KOPT-K1 (cell line): ENCODE data around the gene SH3RF2.

Source experiments
- H3K27ac ChIP-seq: fragments of 200-600 bp; sonication (generic); 2 replicates; pipeline ENCODE4 v1.5.1; 2016; ENCODE audit warnings: antibody characterized with exemption, mild to moderate bottlenecking, low read depth, low read length; ENCODE audit not compliant: poor library complexity, severe bottlenecking
- H3K36me3 ChIP-seq: fragments of 200-600 bp; sonication (generic); 2 replicates; pipeline ENCODE4 v1.5.1; 2017; ENCODE audit warnings: antibody characterized with exemption, mild to moderate bottlenecking, low read length, moderate library complexity; ENCODE audit not compliant: insufficient read depth
- H3K9me3 ChIP-seq: fragments of 200-600 bp; sonication (generic); 2 replicates; pipeline ENCODE4 v1.5.1; 2017; ENCODE audit warnings: antibody characterized with exemption, low read length, mild to moderate bottlenecking; ENCODE audit not compliant: insufficient read depth, poor library complexity, severe bottlenecking

SH3RF2 gene

DNA sequence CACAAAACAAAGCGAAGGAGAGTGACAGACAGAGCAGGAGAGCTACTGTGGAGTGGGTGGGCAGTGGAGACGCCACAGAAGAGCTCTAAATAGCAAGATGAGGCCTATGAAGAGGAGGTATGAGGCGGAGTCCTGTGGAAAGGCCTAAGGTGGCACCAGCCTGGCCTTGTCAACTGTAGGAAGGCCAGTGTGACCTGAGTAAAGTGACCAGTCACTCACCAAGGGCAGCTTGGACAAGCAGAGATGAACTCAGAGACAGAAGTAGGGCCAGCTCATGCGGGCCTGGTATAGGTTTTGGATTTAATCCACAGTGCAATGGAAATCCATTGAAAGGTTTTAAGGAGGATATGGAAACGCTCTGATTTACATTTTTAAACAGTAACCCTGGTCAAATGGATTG lies 23.8 kb upstream of the SH3RF2 start:
- H3K9me3 ChIP-seq = no peaks in the 10 kb centered on the region
- H3K27ac ChIP-seq = no peak overlapping the region
- no peaks in the 10 kb centered on the region for H3K36me3 ChIP-seq

DNA sequence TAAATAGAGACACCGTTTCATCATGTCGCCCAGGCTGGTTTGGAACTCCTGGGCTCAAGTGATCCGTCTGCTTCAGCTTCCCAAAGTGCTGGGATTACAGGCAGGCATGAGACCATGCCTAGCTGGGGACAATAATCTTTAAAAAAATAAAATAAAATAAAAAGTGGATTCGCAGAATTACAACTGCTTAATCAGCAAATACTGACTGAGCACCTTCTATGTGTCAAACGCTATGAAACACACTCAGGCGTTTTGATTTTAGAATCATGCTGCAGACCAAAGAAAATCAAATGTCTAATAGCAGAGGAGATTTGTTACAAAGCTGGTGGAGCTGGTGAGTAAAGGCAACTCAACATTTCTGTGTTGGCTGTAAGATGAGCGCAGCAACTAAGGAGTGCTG lies 22.7 kb upstream of the SH3RF2 start:
- Histone ChIP-seq H3K9me3 (no peaks in the 10 kb centered on the region), H3K36me3 (no peaks in the 10 kb centered on the region), H3K27ac (no peak overlapping the region)

DNA sequence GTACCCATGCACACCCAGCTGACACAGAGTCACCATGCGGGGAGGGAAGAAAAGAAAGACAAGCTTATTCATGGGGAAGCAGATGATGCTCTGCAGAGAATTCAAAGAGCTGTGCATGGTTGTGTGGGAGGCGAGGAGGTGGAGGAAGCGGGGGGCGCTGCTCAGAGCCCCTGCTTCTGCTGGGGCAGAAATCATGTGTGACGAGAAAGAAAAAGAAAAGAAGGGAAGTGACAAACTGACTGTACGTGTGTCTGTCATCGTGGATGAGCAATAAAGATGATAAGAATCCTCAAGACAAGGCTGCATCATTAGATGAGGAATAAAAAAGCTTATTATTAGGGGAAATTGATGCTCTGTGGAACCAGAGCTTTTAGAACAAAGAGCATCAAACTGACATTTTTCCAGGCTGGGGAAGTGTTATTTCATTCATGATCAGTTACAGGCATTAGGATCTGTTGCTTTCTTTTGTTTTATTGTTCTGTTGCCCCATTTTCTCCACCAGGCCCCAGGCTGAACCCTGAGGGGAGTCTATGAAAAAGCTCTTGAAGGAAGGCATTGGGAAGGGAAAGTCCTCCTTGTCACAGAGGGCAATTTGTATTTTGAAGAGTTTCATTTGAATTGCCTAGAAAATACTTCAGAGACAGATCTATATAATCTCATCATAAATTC lies 20.3 kb upstream of the SH3RF2 start:
- Histone ChIP-seq H3K9me3 (no peaks in the 10 kb centered on the region), H3K36me3 (no peaks in the 10 kb centered on the region), H3K27ac (no peak overlapping the region)

DNA sequence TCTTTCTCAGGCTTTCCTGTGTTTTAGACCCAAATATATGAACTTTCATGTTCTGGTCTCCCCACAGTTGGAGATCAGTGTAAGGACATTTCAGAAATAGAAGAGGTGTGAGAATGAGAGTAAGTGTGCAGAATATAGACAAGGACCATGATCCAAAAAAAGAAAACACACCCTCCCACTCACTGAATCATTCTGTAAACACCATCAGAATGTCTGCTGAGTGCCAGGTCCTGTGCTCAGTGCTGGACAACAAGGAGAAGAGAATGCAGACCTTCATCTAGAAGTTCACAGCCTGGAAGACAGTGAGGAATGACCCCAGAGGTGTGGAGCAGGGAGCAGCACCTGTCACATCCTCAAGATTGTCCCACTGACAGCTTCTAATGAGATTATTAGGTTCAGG lies 19.1 kb upstream of the SH3RF2 start:
- H3K27ac ChIP-seq = no peak overlapping the region
- no peaks in the 10 kb centered on the region for H3K36me3 ChIP-seq
- H3K9me3 ChIP-seq = no peaks in the 10 kb centered on the region

DNA sequence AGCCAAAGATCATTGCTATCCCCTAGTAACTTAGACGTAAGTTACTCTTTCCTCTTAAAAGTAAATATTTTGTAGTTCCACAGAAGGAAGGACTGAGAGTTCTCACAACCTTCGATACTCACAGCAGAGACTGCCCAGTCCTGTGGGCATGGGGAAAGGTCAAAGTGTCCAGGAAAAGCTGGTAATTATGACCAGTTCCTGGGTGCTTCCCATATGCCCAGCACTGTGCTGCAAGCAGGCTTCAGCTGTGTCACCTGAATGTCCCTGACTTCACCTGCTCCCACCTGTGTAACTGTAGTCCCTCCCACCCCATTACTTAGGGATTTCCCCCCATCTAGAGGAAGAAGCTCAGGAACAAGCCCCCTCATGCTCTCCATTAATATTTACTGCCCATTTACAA lies 18.0 kb upstream of the SH3RF2 start:
- no peaks in the 10 kb centered on the region for H3K9me3 ChIP-seq
- no peaks in the 10 kb centered on the region for H3K36me3 ChIP-seq
- H3K27ac ChIP-seq = no peak overlapping the region

DNA sequence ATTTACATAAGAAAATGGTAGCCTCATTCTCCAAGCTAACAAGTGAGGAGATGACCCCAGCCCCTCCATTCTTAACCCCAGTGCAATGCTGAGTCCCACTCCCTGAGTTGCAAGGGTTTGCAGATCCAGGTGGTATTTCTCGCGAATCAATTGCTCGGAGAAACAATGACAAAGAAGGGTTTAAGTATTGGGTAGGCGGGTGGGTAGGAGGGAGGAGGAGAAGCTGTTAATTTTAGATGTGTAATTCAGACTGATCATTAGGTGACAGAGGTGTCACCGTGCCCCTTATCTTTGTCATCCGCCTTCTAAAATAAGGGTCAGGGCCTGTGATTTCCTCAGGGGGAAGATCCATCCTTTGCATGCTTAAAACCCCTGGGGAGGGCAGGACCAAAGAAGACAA lies 17.0 kb upstream of the SH3RF2 start:
- H3K36me3 ChIP-seq = no peaks in the 10 kb centered on the region

DNA sequence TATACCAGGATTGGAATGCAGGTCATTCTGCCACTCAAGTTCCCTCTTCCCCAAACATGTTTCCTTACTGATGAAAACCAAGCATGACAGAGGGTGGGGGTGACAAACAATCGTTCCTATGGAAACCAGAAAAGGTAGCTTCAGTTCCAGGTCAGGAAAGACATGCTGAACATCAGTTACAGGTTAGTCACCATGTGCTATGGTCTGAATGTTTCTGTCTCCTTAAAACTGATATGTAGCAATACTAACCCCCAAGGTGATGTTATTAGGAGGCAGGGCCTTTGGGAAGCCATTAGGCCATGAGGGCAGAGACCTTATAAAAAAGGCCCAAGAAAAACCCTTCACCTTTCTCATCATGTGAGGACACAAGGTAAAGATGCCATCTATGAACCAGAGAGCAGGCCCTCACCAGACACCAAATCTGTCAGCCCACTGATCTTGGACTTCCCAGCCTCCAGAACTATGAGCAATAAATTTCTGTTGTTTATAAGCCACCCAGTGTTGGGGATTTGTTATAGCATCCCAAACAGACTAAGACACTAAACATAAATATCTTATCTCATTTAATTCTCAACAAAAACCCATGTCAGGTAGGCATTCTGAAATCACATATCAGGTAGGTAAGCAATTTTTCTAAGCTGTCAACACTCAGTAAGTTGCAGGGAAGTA lies 15.7 kb upstream of the SH3RF2 start:
- Histone ChIP-seq H3K9me3 (no peaks in the 10 kb centered on the region), H3K27ac (no peak overlapping the region), H3K36me3 (no peaks in the 10 kb centered on the region)

More for the DNA sequence above, 17.0 kb upstream of the SH3RF2 start:
- H3K27ac ChIP-seq = no peak overlapping the region
- H3K9me3 ChIP-seq = no peaks in the 10 kb centered on the region

DNA sequence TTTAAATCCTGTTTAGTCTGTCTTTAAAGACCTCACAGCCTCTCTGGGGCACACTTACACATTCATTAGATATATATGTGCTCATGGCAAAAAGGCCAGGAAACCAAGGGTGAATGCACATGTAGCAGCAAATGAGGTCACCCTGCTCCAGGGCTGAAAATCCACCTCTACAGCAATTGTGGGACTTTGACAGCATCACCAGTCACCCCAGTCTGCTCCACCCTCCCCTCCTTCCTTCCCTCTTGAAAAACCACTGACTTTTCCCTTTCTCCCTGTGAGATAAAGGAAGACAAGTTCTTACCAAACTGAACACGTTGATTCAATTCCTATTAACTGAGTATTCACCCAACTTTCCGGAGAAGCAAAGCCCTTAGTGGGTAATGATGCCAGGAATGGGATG lies 15.2 kb upstream of the SH3RF2 start:
- H3K27ac ChIP-seq = no peak overlapping the region
- H3K9me3 ChIP-seq = no peaks in the 10 kb centered on the region
- no peaks in the 10 kb centered on the region for H3K36me3 ChIP-seq

DNA sequence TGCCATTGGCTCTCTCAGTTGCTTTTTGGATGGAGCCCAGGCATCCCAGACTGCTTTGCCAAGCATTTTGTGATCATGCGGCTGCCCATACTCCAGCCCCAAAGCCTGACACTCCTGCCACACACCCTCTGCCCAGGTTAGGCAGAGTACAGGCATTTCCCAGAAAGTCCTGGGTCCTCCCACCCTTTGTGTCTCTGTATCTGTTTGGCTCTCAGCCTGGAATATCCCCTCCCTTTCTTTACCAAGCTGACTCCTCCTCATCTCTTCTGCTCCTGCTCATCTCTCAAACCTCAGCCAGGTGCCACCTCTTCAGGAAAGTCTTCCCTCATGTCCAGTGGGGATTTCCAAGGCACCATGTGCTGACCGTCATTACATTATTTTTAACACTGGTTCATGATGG lies 14.3 kb upstream of the SH3RF2 start:
- Histone ChIP-seq H3K36me3 (no peaks in the 10 kb centered on the region), H3K9me3 (no peaks in the 10 kb centered on the region), H3K27ac (no peak overlapping the region)

DNA sequence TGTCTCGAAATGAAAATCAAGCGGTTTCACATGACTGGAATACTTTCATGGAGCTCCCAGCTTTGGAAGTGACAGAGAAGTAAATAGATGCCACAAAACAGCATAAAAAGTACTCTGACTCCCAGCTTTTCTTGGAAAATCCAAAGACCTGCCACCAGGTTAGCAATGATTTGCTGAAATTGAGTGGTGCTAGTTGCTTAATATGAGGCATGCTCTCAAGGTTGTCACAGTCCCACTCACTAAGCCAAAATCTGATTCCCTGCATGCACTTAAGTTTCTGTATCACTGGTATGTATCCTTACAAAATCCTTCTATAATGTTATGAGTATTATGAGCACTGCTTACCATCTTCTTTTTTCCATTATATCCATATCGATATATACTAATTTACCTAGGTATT lies 13.0 kb upstream of the SH3RF2 start:
- no peak overlapping the region for H3K27ac ChIP-seq
- no peaks in the 10 kb centered on the region for H3K9me3 ChIP-seq
- no peaks in the 10 kb centered on the region for H3K36me3 ChIP-seq

DNA sequence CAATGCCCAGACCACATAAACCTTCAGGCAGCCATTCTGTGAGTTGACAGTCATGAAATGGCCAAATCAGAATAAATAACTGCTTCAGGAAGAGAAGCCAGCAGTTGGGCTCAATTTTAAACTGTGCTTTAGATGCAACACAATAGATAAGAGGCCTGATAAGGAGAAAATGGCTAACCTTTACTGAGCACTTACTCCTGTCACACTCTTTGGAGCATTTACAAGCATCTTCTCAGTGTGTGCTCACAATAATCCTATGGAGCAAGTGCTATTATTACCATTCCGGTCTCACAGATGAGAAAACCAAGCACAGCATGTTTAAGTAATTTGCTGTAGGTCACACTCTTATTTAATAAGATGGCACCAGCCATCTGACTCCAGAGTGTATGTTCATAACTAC lies 11.5 kb upstream of the SH3RF2 start:
- H3K9me3 ChIP-seq = no peaks in the 10 kb centered on the region
- no peaks in the 10 kb centered on the region for H3K36me3 ChIP-seq
- H3K27ac ChIP-seq = no peak overlapping the region

DNA sequence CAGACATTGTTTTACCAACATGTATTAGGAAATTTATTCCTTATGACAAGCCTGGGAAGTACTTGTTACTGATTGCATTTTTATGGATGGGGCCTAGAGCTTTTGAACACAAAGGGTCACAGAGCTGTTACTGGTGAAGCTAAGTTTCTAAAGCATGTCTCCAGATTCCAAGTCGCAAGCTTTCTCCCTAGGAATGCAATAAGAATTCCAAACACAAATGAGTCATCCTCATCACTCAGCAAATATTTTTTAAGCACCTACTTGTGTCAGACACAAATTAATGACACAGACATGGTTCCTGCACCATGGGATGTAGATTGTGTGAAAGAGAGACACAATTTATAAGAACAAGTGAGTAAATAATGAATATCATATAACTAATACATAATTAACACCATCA lies 11.0 kb upstream of the SH3RF2 start:
- Histone ChIP-seq H3K27ac (no peak overlapping the region), H3K9me3 (no peaks in the 10 kb centered on the region), H3K36me3 (no peaks in the 10 kb centered on the region)

DNA sequence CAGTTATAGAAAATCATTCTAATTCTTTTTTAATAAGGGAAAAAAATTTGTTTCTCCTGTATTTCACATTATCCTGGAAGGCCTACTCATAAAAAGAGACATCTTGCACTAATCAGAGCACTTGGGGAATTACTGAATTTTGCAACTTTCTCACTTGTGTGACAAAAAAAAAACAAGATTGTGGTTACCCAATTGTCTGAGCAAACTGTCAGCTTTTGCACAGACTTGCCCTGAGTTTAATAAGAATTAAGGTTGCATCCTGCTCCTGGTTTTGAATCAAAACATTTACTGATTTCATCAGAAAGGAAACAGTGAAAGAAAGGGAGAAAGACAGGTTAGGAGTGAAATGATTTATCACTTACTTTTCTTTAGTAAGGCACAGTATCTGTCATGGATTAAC lies 10.6 kb upstream of the SH3RF2 start:
- Histone ChIP-seq H3K9me3 (no peaks in the 10 kb centered on the region), H3K36me3 (no peaks in the 10 kb centered on the region), H3K27ac (no peak overlapping the region)

DNA sequence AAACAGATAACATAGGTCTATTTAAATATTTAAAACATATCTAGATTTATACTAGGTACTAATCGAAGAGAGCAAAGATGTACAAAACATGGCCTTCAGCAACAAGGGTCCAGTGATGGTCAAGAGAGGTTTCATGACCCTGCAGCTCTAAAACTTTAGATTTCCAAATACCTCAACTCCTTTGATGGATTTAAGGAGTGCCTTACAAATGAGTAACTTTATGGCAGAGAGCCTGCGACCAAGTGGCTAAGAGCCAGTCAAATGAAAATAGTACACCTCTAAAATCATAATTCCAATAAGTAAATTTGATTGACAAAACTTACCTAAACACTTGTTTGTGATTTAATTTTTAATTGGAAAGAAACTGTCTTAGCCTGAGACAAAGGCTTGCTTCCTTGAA lies 4.7 kb upstream of the SH3RF2 start:
- Histone ChIP-seq H3K36me3 (no peaks in the 10 kb centered on the region), H3K27ac (no peak overlapping the region), H3K9me3 (no peaks in the 10 kb centered on the region)

DNA sequence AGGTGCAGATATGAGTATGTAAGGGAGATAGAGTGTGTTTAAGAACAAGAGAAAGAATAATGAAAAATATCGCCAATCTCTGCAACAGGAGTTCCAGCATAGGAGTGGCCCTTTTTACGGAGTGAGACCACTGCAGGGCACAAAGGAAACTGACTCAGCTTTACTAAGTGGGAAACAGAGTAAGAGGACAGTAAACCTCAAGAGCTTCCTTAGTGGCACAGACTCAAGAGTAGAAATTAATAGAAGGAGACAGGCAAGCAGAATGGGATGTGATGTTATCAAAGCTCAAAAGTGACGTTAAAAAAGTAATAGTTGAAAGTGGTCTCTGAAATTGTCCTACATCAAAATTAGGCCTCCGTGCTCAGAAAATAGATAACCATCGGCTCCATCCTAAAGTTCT lies 2.1 kb upstream of the SH3RF2 start:
- Histone ChIP-seq H3K27ac (no peak overlapping the region), H3K9me3 (no peaks in the 10 kb centered on the region), H3K36me3 (no peaks in the 10 kb centered on the region)
